ENCODE measurements around the gene ALLC. TPM values are rescaled to one million over a fixed set of nuclear protein-coding genes. Genes with fewer than 3 reads are reported as not detected.

Gene ALLC
- total and polyA plus RNA-seq, 11 donors: not detected

DNA sequence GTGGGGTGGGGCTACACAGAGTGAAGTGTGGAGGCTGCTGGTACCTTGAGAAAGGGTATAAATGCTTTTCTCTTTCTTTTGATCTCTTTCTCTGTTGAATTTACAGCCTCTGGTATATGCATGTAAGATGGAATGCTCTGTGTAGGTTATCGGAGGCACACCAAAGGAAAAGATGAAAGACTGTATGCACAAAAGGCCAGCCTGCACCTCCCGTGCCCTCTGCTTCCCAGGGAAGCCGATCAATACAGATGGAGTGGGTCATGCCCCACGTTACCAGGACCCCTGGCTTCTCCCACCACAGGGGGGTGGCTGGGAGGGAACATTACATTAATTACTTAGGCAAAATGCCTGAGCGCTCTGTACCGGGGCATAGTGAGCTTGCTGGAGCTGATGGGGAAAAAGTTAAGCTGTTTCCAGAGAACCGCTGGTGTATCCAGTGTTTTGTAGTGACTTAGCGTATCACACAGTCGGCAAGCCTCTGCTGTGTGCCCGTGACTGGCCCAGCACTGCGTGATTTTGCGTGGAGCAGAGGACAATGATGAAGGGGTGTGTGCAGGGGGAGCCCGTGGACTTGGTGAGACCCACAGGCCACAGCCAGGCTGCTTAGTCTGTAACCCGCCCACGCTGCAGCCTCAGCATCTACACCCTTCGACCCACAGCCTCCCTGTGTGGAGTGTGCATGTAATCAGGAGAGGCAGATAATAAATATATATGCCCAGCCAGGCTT, 8.0 kb downstream of the ALLC start:
- Histone ChIP-seq H3K27me3 (peaks cover 0 to 5% (median 0%) of the 10 kb centered on the region in 9 donors), H3K27ac (no peak overlapping the region), H3K4me3 (no peak overlapping the region), H3K36me3 (no peaks in the 10 kb centered on the region), H3K4me1 (peaks cover 0 to 7% (median 0%) of the 10 kb centered on the region in 12 donors), H3K9me3 (no peaks in the 10 kb centered on the region)
- intact Hi-C loops (cut with DNase I): no loop called here
- TF ChIP-seq POLR2A (IDR thresholded peaks at IDR 0.05): no peak
- TF ChIP-seq, protein P1, sequence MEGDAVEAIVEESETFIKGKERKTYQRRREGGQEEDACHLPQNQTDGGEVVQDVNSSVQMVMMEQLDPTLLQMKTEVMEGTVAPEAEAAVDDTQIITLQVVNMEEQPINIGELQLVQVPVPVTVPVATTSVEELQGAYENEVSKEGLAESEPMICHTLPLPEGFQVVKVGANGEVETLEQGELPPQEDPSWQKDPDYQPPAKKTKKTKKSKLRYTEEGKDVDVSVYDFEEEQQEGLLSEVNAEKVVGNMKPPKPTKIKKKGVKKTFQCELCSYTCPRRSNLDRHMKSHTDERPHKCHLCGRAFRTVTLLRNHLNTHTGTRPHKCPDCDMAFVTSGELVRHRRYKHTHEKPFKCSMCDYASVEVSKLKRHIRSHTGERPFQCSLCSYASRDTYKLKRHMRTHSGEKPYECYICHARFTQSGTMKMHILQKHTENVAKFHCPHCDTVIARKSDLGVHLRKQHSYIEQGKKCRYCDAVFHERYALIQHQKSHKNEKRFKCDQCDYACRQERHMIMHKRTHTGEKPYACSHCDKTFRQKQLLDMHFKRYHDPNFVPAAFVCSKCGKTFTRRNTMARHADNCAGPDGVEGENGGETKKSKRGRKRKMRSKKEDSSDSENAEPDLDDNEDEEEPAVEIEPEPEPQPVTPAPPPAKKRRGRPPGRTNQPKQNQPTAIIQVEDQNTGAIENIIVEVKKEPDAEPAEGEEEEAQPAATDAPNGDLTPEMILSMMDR (IDR thresholded peaks at IDR 0.05): no peak
- DNase-seq (no peak), ATAC-seq (no peak)
- 87 to 89% (median 88%) methylated on average over 14 to 16 of the region's 16 CpGs for WGBS, 4 donors

DNA sequence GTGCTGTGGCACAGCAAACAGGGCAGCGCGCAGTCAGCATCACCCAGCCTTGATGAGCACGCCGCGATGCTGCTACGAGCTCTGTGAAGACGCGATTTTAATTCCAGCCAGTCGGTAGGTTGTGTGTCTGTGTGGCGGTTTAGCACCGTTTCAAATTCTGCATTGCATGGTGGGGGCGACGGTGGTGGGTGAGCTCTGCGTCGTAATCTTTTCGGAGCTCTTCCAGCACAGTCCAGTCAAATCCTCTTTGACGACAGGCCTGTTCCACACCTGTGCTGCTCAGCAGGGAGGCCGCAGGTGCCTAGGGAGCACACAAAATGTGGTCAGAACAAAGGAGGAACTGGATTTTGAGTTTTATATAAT, 8.6 kb downstream of the ALLC start:
- 86 to 95% (median 92%) methylated on average over 18 of the region's 18 CpGs for WGBS, 4 donors
- intact Hi-C loops (cut with DNase I): no loop called here
- Histone ChIP-seq H3K4me1 (peaks cover 0 to 7% (median 0%) of the 10 kb centered on the region in 12 donors), H3K36me3 (no peaks in the 10 kb centered on the region), H3K27ac (no peak overlapping the region), H3K9me3 (no peaks in the 10 kb centered on the region), H3K27me3 (peaks cover 0 to 5% (median 0%) of the 10 kb centered on the region in 9 donors), H3K4me3 (no peak overlapping the region)
- TF ChIP-seq, protein P1 (IDR thresholded peaks at IDR 0.05): no peak
- no peak for TF ChIP-seq POLR2A (IDR thresholded peaks at IDR 0.05)
- no peak for DNase-seq
- ATAC-seq: no peak

DNA sequence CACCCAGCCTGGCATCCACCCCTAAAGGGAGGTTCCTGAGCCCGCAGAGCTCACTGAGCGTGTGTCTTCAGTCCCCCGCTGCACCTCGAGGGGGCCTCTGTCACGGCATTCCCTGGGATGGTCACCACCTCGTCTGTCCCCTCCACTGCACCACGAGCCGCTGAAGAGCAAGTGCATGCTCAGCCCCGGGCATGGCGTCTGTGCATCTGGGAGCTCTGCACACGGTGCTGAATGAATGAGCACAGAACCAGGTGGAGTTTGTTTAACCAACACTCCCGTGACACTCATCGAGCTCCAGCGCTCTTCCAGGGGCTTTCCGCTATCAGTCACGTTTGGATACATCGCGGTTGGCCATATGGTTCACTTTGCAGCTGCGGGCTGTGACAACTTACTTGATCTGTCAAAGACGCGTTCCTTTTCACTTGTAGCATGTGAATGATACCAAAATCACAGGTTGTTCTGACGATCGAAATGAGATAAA, 9.2 kb downstream of the ALLC start:
- no peaks in the 10 kb centered on the region for H3K36me3 ChIP-seq
- intact Hi-C loops (cut with DNase I): no loop called here
- H3K9me3 ChIP-seq: no peaks in the 10 kb centered on the region
- peak in 3 of 4 donors; percentile 31 to 47 (median 35) for ATAC-seq
- DNase-seq: no peak
- 27 to 46% (median 41%) methylated on average over 22 to 23 of the region's 23 CpGs for WGBS, 4 donors
- peaks cover 0 to 7% (median 0%) of the 10 kb centered on the region in 12 donors for H3K4me1 ChIP-seq
- H3K4me3 ChIP-seq: peak overlapping the region in 2 of 12 donors; percentile 5 to 21
- TF ChIP-seq, protein P1 (IDR thresholded peaks at IDR 0.05): no peak
- no peak for TF ChIP-seq POLR2A (IDR thresholded peaks at IDR 0.05)
- peaks cover 0 to 5% (median 0%) of the 10 kb centered on the region in 9 donors for H3K27me3 ChIP-seq
- no peak overlapping the region for H3K27ac ChIP-seq

DNA sequence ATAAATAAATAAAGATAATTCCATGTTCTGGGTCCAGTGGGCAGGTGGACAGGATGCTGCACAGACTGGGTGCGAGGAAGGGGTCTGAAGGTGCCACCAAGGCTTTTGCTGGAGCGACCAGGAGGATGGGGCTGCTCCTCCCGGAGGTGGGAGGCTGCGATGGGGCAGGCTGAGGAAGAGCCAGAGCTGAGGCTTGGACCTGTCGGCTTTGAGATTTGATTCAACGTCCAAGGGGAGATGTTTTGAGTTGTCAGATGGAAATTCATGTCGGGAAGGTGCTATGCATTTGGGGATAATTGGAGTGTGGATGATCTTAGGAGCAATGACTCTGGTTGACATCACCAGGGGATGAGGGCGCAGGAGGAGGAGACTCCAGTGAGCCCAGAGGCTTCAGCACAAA, 11.7 kb downstream of the ALLC start:
- no peaks in the 10 kb centered on the region for H3K36me3 ChIP-seq
- no peak overlapping the region for H3K27ac ChIP-seq
- 88 to 94% (median 92%) methylated on average over 8 of the region's 8 CpGs for WGBS, 4 donors
- ATAC-seq (no peak), DNase-seq (no peak)
- intact Hi-C loops (cut with DNase I): no loop called here
- no peak overlapping the region for H3K4me3 ChIP-seq
- H3K4me1 ChIP-seq: peaks cover 0 to 7% (median 0%) of the 10 kb centered on the region in 12 donors
- peaks cover 0 to 5% (median 0%) of the 10 kb centered on the region in 9 donors for H3K27me3 ChIP-seq
- no peaks in the 10 kb centered on the region for H3K9me3 ChIP-seq
- TF ChIP-seq POLR2A (IDR thresholded peaks at IDR 0.05): no peak
- TF ChIP-seq, protein P1 (IDR thresholded peaks at IDR 0.05): no peak
